SK-N-MC (cell line): ENCODE results near the gene RPS2.

ENCODE experiments used
- DNase-seq: peaks from one replicate; pipeline ENCODE4 v3.0.0-alpha.2; 2011; ENCODE audit warnings: low read depth, low spot score
- H3K27ac ChIP-seq: fragments of 200-600 bp; sonication (generic); 2 replicates; pipeline ENCODE4 v1.5.1; 2016; ENCODE audit warnings: mixed run types
- H3K36me3 ChIP-seq: fragments of 200-600 bp; sonication (generic); 2 replicates; pipeline ENCODE4 v1.6.1; 2017; ENCODE audit warnings: antibody characterized with exemption, low read length, mixed read lengths; ENCODE audit not compliant: insufficient read depth
- H3K4me3 ChIP-seq: fragments of 200-600 bp; sonication (generic); 2 replicates; pipeline ENCODE4 v1.5.1; 2016
- H3K9ac ChIP-seq: fragments of 200-600 bp; sonication (generic); 2 replicates; pipeline ENCODE4 v1.8.0; 2017; ENCODE audit warnings: mixed run types, mixed read lengths; ENCODE audit not compliant: insufficient read length
- H3K9me3 ChIP-seq: fragments of 200-600 bp; sonication (generic); 2 replicates; pipeline ENCODE4 v1.6.1; 2017; ENCODE audit warnings: low read depth, mild to moderate bottlenecking, antibody characterized with exemption, low read length, moderate library complexity, mixed read lengths
- EZH2 ChIP-seq: fragments of 200-600 bp; sonication (generic); IDR thresholded peaks from one replicate; pipeline ENCODE4 v1.6.1; 2017; ENCODE audit warnings: antibody characterized with exemption
- FOXP2 ChIP-seq: optimal IDR thresholded peaks from 2 replicates; pipeline ENCODE3; 2011; ENCODE audit warnings: mild to moderate bottlenecking, moderate library complexity; ENCODE audit not compliant: insufficient read depth; ENCODE audit errors: extremely low read length, control extremely low read depth
- POLR2AphosphoS5 ChIP-seq: IDR thresholded peaks from 2 replicates; pipeline ENCODE4 v1.6.1; 2012; ENCODE audit warnings: mild to moderate bottlenecking, low read depth, low read length, borderline replicate concordance

The RPS2 gene

GRCh38 chr16:1985466-1986150, 21.0 kb upstream of the RPS2 start:
- Histone ChIP-seq H3K9me3 (no peaks in the 10 kb centered on the region), H3K9ac (no peak overlapping the region), H3K4me3 (no peak overlapping the region), H3K27ac (no peak overlapping the region), H3K36me3 (no peaks in the 10 kb centered on the region)
- DNase-seq: no peak
- TF ChIP-seq FOXP2: no peak
- no peak for TF ChIP-seq EZH2
- TF ChIP-seq POLR2AphosphoS5: no peak

- no peak for TF ChIP-seq POLR2AphosphoS5
- TF ChIP-seq FOXP2: no peak
- no peak for TF ChIP-seq EZH2
- no peaks in the 10 kb centered on the region for H3K36me3 ChIP-seq
- DNase-seq: no peak
- H3K9ac ChIP-seq: peak overlapping the region; percentile 77
- H3K4me3 ChIP-seq: peak overlapping the region; percentile 90
- H3K9me3 ChIP-seq: no peaks in the 10 kb centered on the region
- no peak overlapping the region for H3K27ac ChIP-seq
These were observed 20.0 kb upstream of the RPS2 start for GRCh38 chr16:1984347-1985225.

GRCh38 chr16:1983544-1984346, 19.1 kb upstream of the RPS2 start, which contains the start of gene GFER:
TSS of gene GFER (plus strand) at chr16:1984193. CDS start at chr16:1984219, 26 bp downstream.
- H3K9me3 ChIP-seq: no peaks in the 10 kb centered on the region
- H3K9ac ChIP-seq: peak within 1 kb of the TSS; percentile 77
- H3K36me3 ChIP-seq: no peaks in the 10 kb centered on the region; the same call in 1 of the 2 replicates
- DNase-seq: no peak
- peak within 1 kb of the TSS; percentile 90 for H3K4me3 ChIP-seq
- no peak within 1 kb of the TSS for H3K27ac ChIP-seq
- TF ChIP-seq FOXP2 (no peak), POLR2AphosphoS5 (no peak), EZH2 (no peak)

- H3K9ac ChIP-seq: no peak overlapping the region
- DNase-seq: no peak
- H3K4me3 ChIP-seq: peak overlapping the region; percentile 90
- H3K27ac ChIP-seq: no peak overlapping the region
- no peak for TF ChIP-seq POLR2AphosphoS5
- H3K9me3 ChIP-seq: no peaks in the 10 kb centered on the region
- peaks cover 6% of the 10 kb centered on the region; the same call in 1 of the 2 replicates for H3K36me3 ChIP-seq
These were observed 18.4 kb upstream of the RPS2 start for GRCh38 chr16:1982991-1983543.

GRCh38 chr16:1982013-1982433, 17.4 kb upstream of the RPS2 start:
- no peak for DNase-seq
- no peak for TF ChIP-seq POLR2AphosphoS5
- no peak overlapping the region for H3K9ac ChIP-seq
- H3K36me3 ChIP-seq: peaks cover 13% of the 10 kb centered on the region; the same call in 1 of the 2 replicates
- H3K9me3 ChIP-seq: no peaks in the 10 kb centered on the region
- no peak overlapping the region for H3K27ac ChIP-seq
- H3K4me3 ChIP-seq: no peak overlapping the region

- Histone ChIP-seq H3K4me3 (no peak within 1 kb of the TSS), H3K9ac (no peak within 1 kb of the TSS), H3K27ac (no peak within 1 kb of the TSS), H3K36me3 (peaks cover 18% of the 10 kb centered on the region; the same call in 1 of the 2 replicates), H3K9me3 (no peaks in the 10 kb centered on the region)
- no peak for DNase-seq
- TF ChIP-seq POLR2AphosphoS5: no peak
These were observed 16.8 kb upstream of the RPS2 start, which contains the start of gene NOXO1 for GRCh38 chr16:1981398-1981836. TSS of gene NOXO1 (minus strand) at chr16:1981469. CDS start at chr16:1981179, 290 bp downstream.

GRCh38 chr16:1980770-1981087, 16.1 kb upstream of the RPS2 start:
- H3K9ac ChIP-seq: no peak overlapping the region
- no peak for DNase-seq
- no peak overlapping the region for H3K27ac ChIP-seq
- no peaks in the 10 kb centered on the region for H3K9me3 ChIP-seq
- no peak overlapping the region for H3K4me3 ChIP-seq
- peaks cover 22% of the 10 kb centered on the region; the same call in 1 of the 2 replicates for H3K36me3 ChIP-seq
- TF ChIP-seq POLR2AphosphoS5 (no peak), EZH2 (no peak), FOXP2 (no peak)

GRCh38 chr16:1980030-1980769, 15.6 kb upstream of the RPS2 start:
- no peak overlapping the region for H3K9ac ChIP-seq
- H3K9me3 ChIP-seq: no peaks in the 10 kb centered on the region
- H3K4me3 ChIP-seq: no peak overlapping the region
- TF ChIP-seq POLR2AphosphoS5: no peak
- no peak for TF ChIP-seq EZH2
- no peak for TF ChIP-seq FOXP2
- H3K36me3 ChIP-seq: peaks cover 28% of the 10 kb centered on the region; the same call in 1 of the 2 replicates
- DNase-seq: no peak
- H3K27ac ChIP-seq: no peak overlapping the region
